Keratinocyte (primary cell): ENCODE results near the gene TAS2R9.

Experiments
- EZH2 ChIP-seq: IDR thresholded peaks from one replicate; pipeline ENCODE4 v1.6.1; 2012; ENCODE audit warnings: inconsistent platforms, mild to moderate bottlenecking, low read length, moderate library complexity
- TF ChIP-seq, protein P1 (sequence below), 3 experiments: IDR thresholded peaks in 1 of 3; conservative IDR thresholded peaks in 1 of 3; optimal IDR thresholded peaks in 1 of 3; 2 replicates in 2 of 3; 3 replicates in 1 of 3; pipeline versions ENCODE3 to v1.5.1; 2011; ENCODE audit warnings: low read length in 3 of 3, mild to moderate bottlenecking in 3 of 3, moderate library complexity in 2 of 3, control low read depth in 1 of 3, inconsistent platforms in 1 of 3; ENCODE audit not compliant: insufficient read depth in 2 of 3; ENCODE audit errors: extremely low read depth in 1 of 3

DNA sequence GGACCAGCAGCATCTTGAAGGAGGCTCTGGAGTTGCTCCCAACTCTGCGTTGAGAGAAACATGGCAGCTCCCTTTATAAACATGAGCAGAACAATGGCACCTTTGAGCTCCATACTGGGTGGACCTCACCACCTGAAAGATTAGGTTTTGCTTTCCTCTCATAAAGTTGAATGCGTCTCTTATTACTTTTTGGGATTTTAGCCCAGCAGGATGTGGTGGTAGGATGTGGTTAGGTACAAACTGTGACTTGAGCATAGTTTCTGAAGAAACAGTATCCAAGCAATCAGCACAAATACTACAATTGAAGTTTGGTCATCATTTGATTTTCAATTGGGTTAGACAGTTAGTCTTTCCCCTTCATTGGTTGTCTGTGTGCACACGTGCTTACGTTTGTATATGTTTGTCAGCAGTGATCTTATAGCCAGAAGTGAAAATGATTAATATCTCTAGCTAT is 39.5 kb upstream of the TAS2R9 start, which contains the start of gene PRR4:
- TF ChIP-seq, protein P1, sequence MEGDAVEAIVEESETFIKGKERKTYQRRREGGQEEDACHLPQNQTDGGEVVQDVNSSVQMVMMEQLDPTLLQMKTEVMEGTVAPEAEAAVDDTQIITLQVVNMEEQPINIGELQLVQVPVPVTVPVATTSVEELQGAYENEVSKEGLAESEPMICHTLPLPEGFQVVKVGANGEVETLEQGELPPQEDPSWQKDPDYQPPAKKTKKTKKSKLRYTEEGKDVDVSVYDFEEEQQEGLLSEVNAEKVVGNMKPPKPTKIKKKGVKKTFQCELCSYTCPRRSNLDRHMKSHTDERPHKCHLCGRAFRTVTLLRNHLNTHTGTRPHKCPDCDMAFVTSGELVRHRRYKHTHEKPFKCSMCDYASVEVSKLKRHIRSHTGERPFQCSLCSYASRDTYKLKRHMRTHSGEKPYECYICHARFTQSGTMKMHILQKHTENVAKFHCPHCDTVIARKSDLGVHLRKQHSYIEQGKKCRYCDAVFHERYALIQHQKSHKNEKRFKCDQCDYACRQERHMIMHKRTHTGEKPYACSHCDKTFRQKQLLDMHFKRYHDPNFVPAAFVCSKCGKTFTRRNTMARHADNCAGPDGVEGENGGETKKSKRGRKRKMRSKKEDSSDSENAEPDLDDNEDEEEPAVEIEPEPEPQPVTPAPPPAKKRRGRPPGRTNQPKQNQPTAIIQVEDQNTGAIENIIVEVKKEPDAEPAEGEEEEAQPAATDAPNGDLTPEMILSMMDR (optimal IDR thresholded peaks at IDR 0.05 in 1 of 3, IDR thresholded peaks at IDR 0.05 in 1 of 3, conservative IDR thresholded peaks at IDR 0.05 in 1 of 3; ENCODE audit: extremely low read depth in 1 of 3, insufficient read depth in 2 of 3, low read length in 3 of 3): no peak
- TF ChIP-seq EZH2: no peak
